H1 (cell line): ENCODE measurements around the gene BUD13. TPM values are rescaled to one million over a fixed set of nuclear protein-coding genes. Genes with fewer than 3 reads are reported as not detected.

Experiments
- CTCF ChIA-PET: fragments of 300-600 bp; sonication (Branson Sonifier 250); formaldehyde crosslinking; loops from one replicate; lab custom pipeline; 2021; ENCODE audit not compliant: partially characterized antibody; lab: Charles Lee
- POLR2A ChIA-PET: fragments of 300-600 bp; sonication (Branson Sonifier 250); formaldehyde crosslinking; loops from one replicate; lab custom pipeline; 2021; ENCODE audit warnings: inconsistent platforms; ENCODE audit not compliant: partially characterized antibody; lab: Charles Lee
- DNase-seq, 2 experiments: peaks; one replicate each; pipeline versions ENCODE4 v3.0.0 to v3.0.0-alpha.2; 2010 to 2022; ENCODE audit warnings: low spot score in 2 of 2, low read depth in 1 of 2, mixed read lengths in 1 of 2
- FAIRE-seq: peaks from 2 replicates; lab custom pipeline; 2011; peaks lifted over from hg19 to GRCh38; lab: Jason Lieb, UNC
- H2AFZ ChIP-seq: 2 replicates; pipeline ENCODE4 v1.8.1; 2012; ENCODE audit warnings: low read length, inconsistent platforms
- H2AK5ac ChIP-seq: 2 replicates; pipeline ENCODE4 v1.6.1; 2013; ENCODE audit warnings: low read depth, low read length
- H2BK120ac ChIP-seq: replicated peaks from 2 replicates; pipeline ENCODE3; 2013; ENCODE audit warnings: low read depth, low read length, inconsistent platforms
- H2BK12ac ChIP-seq: 2 replicates; pipeline ENCODE4 v1.6.1; 2013; ENCODE audit warnings: low read depth, low read length
- H2BK15ac ChIP-seq: 2 replicates; pipeline ENCODE4 v1.6.1; 2013; ENCODE audit warnings: low read length
- H2BK20ac ChIP-seq: 2 replicates; pipeline ENCODE4 v1.6.1; 2013; ENCODE audit warnings: low read length
- H2BK5ac ChIP-seq: 2 replicates; pipeline ENCODE4 v1.6.1; 2013; ENCODE audit warnings: low read depth, low read length
- H3K14ac ChIP-seq: 2 replicates; pipeline ENCODE4 v1.6.1; 2013; ENCODE audit warnings: inconsistent platforms; ENCODE audit not compliant: insufficient read length
- H3K18ac ChIP-seq: 2 replicates; pipeline ENCODE4 v1.6.1; 2013; ENCODE audit warnings: low read length; ENCODE audit errors: extremely low read depth
- H3K23ac ChIP-seq: 2 replicates; pipeline ENCODE4 v1.6.1; 2013; ENCODE audit warnings: inconsistent platforms; ENCODE audit not compliant: insufficient read length
- H3K23me2 ChIP-seq: 2 replicates; pipeline ENCODE4 v1.6.1; 2013; ENCODE audit warnings: low read depth, low read length
- H3K27ac ChIP-seq: 2 replicates; pipeline ENCODE4 v1.6.1; 2011; ENCODE audit warnings: low read depth, low read length, inconsistent platforms
- H3K27me3 ChIP-seq, 4 experiments: replicated peaks in 1 of 4; 1 replicate in 1 of 4; 2 replicates in 3 of 4; pipeline versions ENCODE4 v1.6.1 to v1.8.1; 2011 to 2013; ENCODE audit warnings: low read length in 3 of 4, mild to moderate bottlenecking in 3 of 4, inconsistent platforms in 2 of 4, mixed read lengths in 2 of 4, moderate library complexity in 1 of 4; ENCODE audit not compliant: control insufficient read depth in 3 of 4, insufficient read depth in 3 of 4; ENCODE audit errors: extremely low read depth in 1 of 4
- H3K36me3 ChIP-seq, 4 experiments: 2 replicates each; pipeline versions ENCODE4 v1.6.1 to v1.8.1; 2011 to 2013; ENCODE audit warnings: mild to moderate bottlenecking in 4 of 4, low read length in 3 of 4, moderate library complexity in 2 of 4, control low read depth in 1 of 4, inconsistent platforms in 1 of 4; ENCODE audit not compliant: insufficient read depth in 4 of 4, control insufficient read depth in 2 of 4
- H3K4ac ChIP-seq: replicated peaks from 2 replicates; pipeline ENCODE3; 2013; ENCODE audit warnings: low read length, low read depth, mixed read lengths, inconsistent platforms; ENCODE audit not compliant: insufficient read length
- H3K4me1 ChIP-seq, 4 experiments: replicated peaks in 1 of 4; 1 replicate in 1 of 4; 2 replicates in 3 of 4; pipeline versions ENCODE4 v1.6.1 to v1.8.1; 2011 to 2013; ENCODE audit warnings: low read length in 3 of 4, inconsistent platforms in 2 of 4, mixed read lengths in 1 of 4; ENCODE audit not compliant: insufficient read depth in 4 of 4, control insufficient read depth in 3 of 4
- H3K4me2 ChIP-seq, 2 experiments: 2 replicates each; pipeline versions ENCODE4 v1.6.1 to v1.8.1; 2011 to 2013; ENCODE audit warnings: low read depth in 2 of 2, low read length in 2 of 2, control low read depth in 1 of 2, inconsistent platforms in 1 of 2, mild to moderate bottlenecking in 1 of 2; ENCODE audit not compliant: insufficient read depth in 1 of 2
- H3K4me3 ChIP-seq, 4 experiments: fragments of 200-600, 300-600 bp in 1 of 4; sonication (generic), shearing (Covaris generic), sonication (Bioruptor Twin) in 1 of 4; 2 replicates each; pipeline versions ENCODE4 v1.5.1 to v1.8.1; 2011 to 2016; ENCODE audit warnings: low read length in 4 of 4, low read depth in 3 of 4, control low read depth in 2 of 4, inconsistent platforms in 2 of 4, mild to moderate bottlenecking in 2 of 4, mixed read lengths in 1 of 4, moderate library complexity in 1 of 4; ENCODE audit not compliant: insufficient read depth in 2 of 4; ENCODE audit errors: extremely low read depth in 1 of 4
- H3K56ac ChIP-seq: replicated peaks from 2 replicates; pipeline ENCODE3; 2013; ENCODE audit warnings: low read depth, mild to moderate bottlenecking, mixed read lengths, low read length, inconsistent platforms; ENCODE audit not compliant: insufficient read length
- H3K79me1 ChIP-seq: 2 replicates; pipeline ENCODE4 v1.6.1; 2013; ENCODE audit warnings: low read depth, low read length, control low read depth
- H3K79me2 ChIP-seq, 2 experiments: 2 replicates each; pipeline versions ENCODE4 v1.6.1 to v1.8.1; 2012 to 2013; ENCODE audit warnings: low read length in 2 of 2, mild to moderate bottlenecking in 2 of 2, inconsistent platforms in 1 of 2; ENCODE audit not compliant: insufficient read depth in 2 of 2, control insufficient read depth in 1 of 2
- H3K9ac ChIP-seq, 4 experiments: replicated peaks in 1 of 4; 1 replicate in 1 of 4; 2 replicates in 3 of 4; pipeline versions ENCODE4 v1.6.1 to v1.8.1; 2011 to 2013; ENCODE audit warnings: low read depth in 3 of 4, low read length in 3 of 4, control low read depth in 2 of 4, mild to moderate bottlenecking in 2 of 4, moderate library complexity in 2 of 4, inconsistent platforms in 1 of 4; ENCODE audit errors: extremely low read depth in 1 of 4
- H3K9me3 ChIP-seq, 2 experiments: 2 replicates each; pipeline versions ENCODE4 v1.6.1 to v1.8.1; 2012 to 2013; ENCODE audit warnings: mild to moderate bottlenecking in 2 of 2, moderate library complexity in 2 of 2, control low read depth in 1 of 2, inconsistent platforms in 1 of 2, low read depth in 1 of 2, low read length in 1 of 2, mixed read lengths in 1 of 2; ENCODE audit not compliant: insufficient read depth in 2 of 2
- H4K20me1 ChIP-seq, 2 experiments: replicated peaks in 1 of 2; 2 replicates each; pipeline versions ENCODE3 to v1.8.1; 2011 to 2013; ENCODE audit warnings: inconsistent platforms in 2 of 2, low read length in 2 of 2, mild to moderate bottlenecking in 1 of 2; ENCODE audit not compliant: insufficient read depth in 2 of 2, control insufficient read depth in 1 of 2
- H4K5ac ChIP-seq: 2 replicates; pipeline ENCODE4 v1.6.1; 2013; ENCODE audit warnings: low read length, low read depth, mixed read lengths, inconsistent platforms; ENCODE audit not compliant: insufficient read length
- H4K8ac ChIP-seq: 2 replicates; pipeline ENCODE4 v1.8.0; 2013; ENCODE audit warnings: mild to moderate bottlenecking, moderate library complexity, low read length, inconsistent platforms; ENCODE audit not compliant: insufficient read depth; ENCODE audit errors: extremely low read depth
- H4K91ac ChIP-seq: replicated peaks from 2 replicates; pipeline ENCODE3; 2013; ENCODE audit warnings: low read length, mixed read lengths, inconsistent platforms; ENCODE audit not compliant: insufficient read length
- BCL11A ChIP-seq, 2 experiments: IDR thresholded peaks; one replicate each; pipeline ENCODE4 v1.6.1; 2011; ENCODE audit warnings: low read depth in 2 of 2, low read length in 2 of 2, mild to moderate bottlenecking in 2 of 2
- CREB1 ChIP-seq: IDR thresholded peaks from 2 replicates; pipeline ENCODE4 v1.6.1; 2012; ENCODE audit warnings: inconsistent platforms
- CTBP2 ChIP-seq: IDR thresholded peaks from 2 replicates; pipeline ENCODE4 v1.7.0; 2011; ENCODE audit warnings: borderline replicate concordance, mild to moderate bottlenecking, moderate library complexity, mixed read lengths, low read length; ENCODE audit not compliant: insufficient read depth, insufficient read length
- E2F6 ChIP-seq: IDR thresholded peaks from 2 replicates; pipeline ENCODE4 v1.6.1; 2012; ENCODE audit warnings: inconsistent platforms
- EGR1 ChIP-seq: IDR thresholded peaks from 2 replicates; pipeline ENCODE4 v1.6.1; 2011; ENCODE audit warnings: low read depth, low read length, borderline replicate concordance
- GTF2F1 ChIP-seq: IDR thresholded peaks from 2 replicates; pipeline ENCODE4 v1.6.1; 2012; ENCODE audit warnings: low read depth, low read length, improper control_type of control experiment, borderline replicate concordance
- JUN ChIP-seq: IDR thresholded peaks from 2 replicates; pipeline ENCODE4 v1.6.1; 2011; ENCODE audit warnings: low read depth, mild to moderate bottlenecking, improper control_type of control experiment, low read length
- NRF1 ChIP-seq: IDR thresholded peaks from 2 replicates; pipeline ENCODE4 v1.6.1; 2011; ENCODE audit warnings: mild to moderate bottlenecking, low read depth, low read length, improper control_type of control experiment
- RBBP5 ChIP-seq: IDR thresholded peaks from 2 replicates; pipeline ENCODE4 v1.7.1; 2012; ENCODE audit warnings: low read depth, mild to moderate bottlenecking, inconsistent platforms, low read length, moderate library complexity, borderline replicate concordance
- RXRA ChIP-seq: IDR thresholded peaks from 2 replicates; pipeline ENCODE4 v1.6.1; 2011; ENCODE audit warnings: low read depth, mild to moderate bottlenecking, low read length, moderate library complexity; ENCODE audit not compliant: insufficient read depth
- SP1 ChIP-seq: IDR thresholded peaks from 2 replicates; pipeline ENCODE4 v1.6.1; 2011; ENCODE audit warnings: low read depth, low read length
- SUZ12 ChIP-seq: fragments of 200-600 bp; sonication (generic); IDR thresholded peaks from 2 replicates; pipeline ENCODE4 v1.6.1; 2012; ENCODE audit warnings: mild to moderate bottlenecking, inconsistent platforms, low read length, moderate library complexity, mixed read lengths
- TAF7 ChIP-seq: optimal IDR thresholded peaks from 2 replicates; pipeline ENCODE3; 2011; ENCODE audit warnings: low read depth, mild to moderate bottlenecking, inconsistent platforms, low read length, moderate library complexity, borderline replicate concordance
- YY1 ChIP-seq: IDR thresholded peaks from 2 replicates; pipeline ENCODE4 v1.6.1; 2011; ENCODE audit warnings: low read depth, mild to moderate bottlenecking, low read length
- WGBS, 2 experiments: shearing (Covaris generic) in 1 of 2; methylation state at CpG; one replicate each; pipeline versions ENCODE4 v1.1.6 to v1.1.7; 2013 to 2015; ENCODE audit warnings: low lambda C conversion rate in 2 of 2, mixed read lengths in 2 of 2, inconsistent platforms in 1 of 2, low coverage in 1 of 2, missing lambda C conversion rate in 1 of 2; ENCODE audit not compliant: insufficient replicate concordance in 2 of 2, insufficient coverage in 1 of 2, insufficient read length in 1 of 2; ENCODE audit errors: extremely low coverage in 1 of 2, missing lambda C conversion rate in 1 of 2; 5-methylcytosine and 5-hydroxymethylcytosine counted together
- polyA plus RNA-seq, 7 experiments: library from polyadenylated mRNA; depleted of rRNA in 3 of 7; stranded (reverse) in 5 of 7; unstranded in 2 of 7; fragments of >200 nt in 5 of 7; fragments of 200-250 nt in 2 of 7; gene quantifications; 1 replicate in 5 of 7; 2 replicates in 1 of 7; 4 replicates in 1 of 7; pipeline versions ENCODE4 v1.2.1 to v1.2.3, GENCODE V29; 2011 to 2013; ENCODE audit warnings: missing spikeins in 2 of 7, mixed read lengths in 2 of 7
- total RNA-seq: library from RNA; stranded (reverse); fragmentation: NEBNext Ultra II Directional; extraction: Animal tissue kit (Norgen Biotek cat#: 25700); gene quantifications from 2 replicates; pipeline ENCODE4 v1.2.1, GENCODE V29; 2021

The BUD13 gene
- total and polyA plus RNA-seq, 2 of the 8 experiments (the other 6 are each of a cell fraction or from before 2014, with no cell fraction given), result 24.8 to 27.2 TPM

DNA sequence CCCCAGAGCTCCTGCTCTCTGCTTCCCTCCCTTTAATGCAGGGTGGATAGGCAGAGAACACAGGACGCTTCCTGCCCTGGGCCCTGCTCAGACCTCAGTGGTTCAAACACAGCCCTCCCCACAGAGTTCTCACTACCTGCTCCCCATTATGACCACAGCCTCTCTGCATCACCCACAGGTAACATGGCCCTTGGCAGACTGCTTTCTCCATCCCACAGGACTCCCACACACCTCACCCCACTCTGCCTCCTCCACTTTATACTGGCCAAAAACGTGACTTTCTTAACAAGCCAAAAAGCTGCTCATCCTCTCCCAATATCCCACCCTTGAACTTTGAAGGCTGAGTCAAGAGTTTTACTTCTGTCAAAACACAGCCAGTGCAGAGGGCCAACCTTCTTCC is 33.8 kb downstream of the BUD13 start:
- Histone ChIP-seq H4K20me1 (no peaks in the 10 kb centered on the region), H4K5ac (no peak overlapping the region), H2BK5ac (no peak overlapping the region), H2BK12ac (no peak overlapping the region), H3K23ac (no peak overlapping the region), H3K9ac (no peak overlapping the region; a peak in 1 of 7 replicates), H2BK20ac (no peak overlapping the region), H3K36me3 (no peaks in the 10 kb centered on the region), H3K18ac (no peak overlapping the region), H2BK15ac (no peak overlapping the region), H3K79me2 (no peaks in the 10 kb centered on the region), H3K27ac (no peak overlapping the region), H3K23me2 (no peaks in the 10 kb centered on the region), H3K14ac (no peak overlapping the region), H3K4ac (no peak overlapping the region), H3K4me1 (peaks cover 0 to 4% (median 0%) of the 10 kb centered on the region in 4 experiments; a peak in 4 of 7 replicates), H3K9me3 (no peaks in the 10 kb centered on the region), H3K56ac (no peak overlapping the region), H2AK5ac (no peak overlapping the region), H3K27me3 (no peaks in the 10 kb centered on the region), H4K8ac (no peak overlapping the region), H2BK120ac (no peak overlapping the region), H3K4me2 (no peak overlapping the region), H3K4me3 (no peak overlapping the region), H2AFZ (no peak overlapping the region), H4K91ac (no peak overlapping the region), H3K79me1 (no peaks in the 10 kb centered on the region)
- CTCF ChIA-PET, result interaction anchor here (1.0 to 2.7 kb wide), 11 partner anchors 9 to 750 kb away, joined by 3 to 16 read pairs (median 4); partner anchors contain the start of gene APOA5
- FAIRE-seq, result no peak
- 68% methylated on average over 2 of the region's 2 CpGs; no CpG with 5 or more reads in 1 of the 2 experiments for WGBS, 2 experiments
- no peak for DNase-seq
- POLR2A ChIA-PET, result no interaction called here
- no peak for TF ChIP-seq SP1
- no peak for TF ChIP-seq CREB1
- no peak for TF ChIP-seq JUN
- no peak for TF ChIP-seq TAF7
- no peak for TF ChIP-seq RXRA
- TF ChIP-seq BCL11A (IDR thresholded peaks at IDR 0.05; ENCODE audit: low read depth in 2 of 2, low read length in 2 of 2), result no peak
- TF ChIP-seq YY1, result no peak
- TF ChIP-seq E2F6, result no peak
- no peak for TF ChIP-seq NRF1
- no peak for TF ChIP-seq RBBP5
- no peak for TF ChIP-seq SUZ12
- TF ChIP-seq GTF2F1, result no peak
- no peak for TF ChIP-seq CTBP2
- TF ChIP-seq EGR1, result no peak
